Astrocyte of the hippocampus (primary cell): ENCODE measurements around the gene DKC1.

Experiments
- DNase-seq: peaks from one replicate; pipeline ENCODE4 v3.0.0; 2011; ENCODE audit warnings: low read depth, low spot score

The DKC1 gene

GRCh38 chrX:154762537-154763296, at the start of gene DKC1:
DKC1 (plus strand) TSS chrX:154762864; CDS start chrX:154762966, 102 bp downstream.
- DNase-seq = peak; percentile 98

GRCh38 chrX:154714925-154715324, 47.7 kb upstream of the DKC1 start:
- peak; percentile 69 for DNase-seq

- DNase-seq = no peak
Observed at GRCh38 chrX:154715825-154716224, 46.8 kb upstream of the DKC1 start.

GRCh38 chrX:154717824-154718223, 44.8 kb upstream of the DKC1 start:
- peak; percentile 67 for DNase-seq

- DNase-seq = no peak
Observed at GRCh38 chrX:154718616-154719015, 44.0 kb upstream of the DKC1 start.

GRCh38 chrX:154719132-154719675, 43.5 kb upstream of the DKC1 start:
- DNase-seq = peak; percentile 36

GRCh38 chrX:154720067-154720466, 42.6 kb upstream of the DKC1 start:
- DNase-seq = no peak

GRCh38 chrX:154721155-154721554, 41.5 kb upstream of the DKC1 start:
- no peak for DNase-seq

- DNase-seq = no peak
Observed at GRCh38 chrX:154724993-154725756, 37.5 kb upstream of the DKC1 start.

GRCh38 chrX:154727418-154727817, 35.2 kb upstream of the DKC1 start:
- DNase-seq = no peak

- peak; percentile 71 for DNase-seq
Observed at GRCh38 chrX:154727871-154728270, 34.8 kb upstream of the DKC1 start.

- DNase-seq = no peak
Observed at GRCh38 chrX:154728431-154729190, 34.1 kb upstream of the DKC1 start.

- DNase-seq = no peak
Observed at GRCh38 chrX:154729439-154729838, 33.2 kb upstream of the DKC1 start.

GRCh38 chrX:154730253-154730891, 32.3 kb upstream of the DKC1 start:
- DNase-seq = peak; percentile 86

- DNase-seq = no peak
Observed at GRCh38 chrX:154731184-154731583, 31.5 kb upstream of the DKC1 start.

- no peak for DNase-seq
Observed at GRCh38 chrX:154731881-154732280, 30.8 kb upstream of the DKC1 start.

- DNase-seq = peak; percentile 67
Observed at GRCh38 chrX:154732421-154733065, 30.1 kb upstream of the DKC1 start.

GRCh38 chrX:154733066-154733425, 29.6 kb upstream of the DKC1 start:
- DNase-seq = peak; percentile 34

GRCh38 chrX:154734061-154734781, 28.4 kb upstream of the DKC1 start:
- DNase-seq = peak; percentile 48

GRCh38 chrX:154735695-154736393, 26.8 kb upstream of the DKC1 start:
- peak; percentile 90 for DNase-seq
